HepG2 (cell line): Measurements from ENCODE around the gene VEGFA. TPM values are rescaled to one million over a fixed set of nuclear protein-coding genes. Genes with fewer than 3 reads are reported as not detected.
A peak's percentile ranks its signal among the peaks of the same experiment; 100 is the strongest.

ENCODE experiments used
- ATAC-seq: fragments of 200-7000 bp; cut with Tn5 transposase; 3 replicates; pipeline ENCODE4 v1.9.1; 2020; ENCODE audit warnings: mild to moderate bottlenecking, moderate library complexity
- BruUV-seq: library from RNA; stranded (reverse); fragments of 400-500 nt; replicated peaks from 2 replicates; lab custom pipeline; 2021; lab: Mats Ljungman, UMichigan
- CTCF ChIA-PET: fragments of 300-600 bp; formaldehyde crosslinking; extraction: SDS; loops from one replicate; lab custom pipeline; 2021; ENCODE audit warnings: low total read pairs, inconsistent platforms, low intra/inter-chr PET ratio; lab: Yijun Ruan, JAX
- POLR2A ChIA-PET: fragments of 350-600 bp; sonication (Branson Sonifier 250); formaldehyde crosslinking; loops from one replicate; lab custom pipeline; 2020; ENCODE audit warnings: antibody characterized with exemption, inconsistent platforms; lab: Yijun Ruan, JAX
- DNase-seq: peaks from one replicate; pipeline ENCODE4 v3.0.0-alpha.2; 2015; ENCODE audit warnings: low spot score
- FAIRE-seq: peaks from 3 replicates; lab custom pipeline; 2011; peaks lifted over from hg19 to GRCh38; lab: Jason Lieb, UNC
- H2AFZ ChIP-seq: one replicate; pipeline ENCODE4 v1.6.1; 2011; ENCODE audit warnings: low read length, inconsistent platforms
- H3K27ac ChIP-seq: fragments of 300-600 bp; 3 replicates; pipeline ENCODE4 v1.8.0; 2011; ENCODE audit warnings: mixed run types, mild to moderate bottlenecking, mixed read lengths, low read length, inconsistent platforms; ENCODE audit not compliant: insufficient read depth; ENCODE audit errors: extremely low read length
- H3K27me3 ChIP-seq, 2 experiments: fragments of 200-600 bp in 1 of 2; 2 replicates in 1 of 2; 3 replicates in 1 of 2; pipeline versions ENCODE4 v1.6.0 to v1.8.0; 2011; ENCODE audit warnings: low read length in 2 of 2, mild to moderate bottlenecking in 2 of 2, moderate library complexity in 2 of 2, inconsistent platforms in 1 of 2; ENCODE audit not compliant: insufficient read depth in 2 of 2, control insufficient read depth in 1 of 2
- H3K36me3 ChIP-seq, 2 experiments: fragments of 200-600 bp in 1 of 2; replicated peaks in 1 of 2; 2 replicates in 1 of 2; 3 replicates in 1 of 2; pipeline versions ENCODE4 v1.5.1 to v1.8.0; 2011; ENCODE audit warnings: low read length in 2 of 2, inconsistent platforms in 1 of 2; ENCODE audit not compliant: insufficient read depth in 2 of 2, control insufficient read depth in 1 of 2
- H3K4me1 ChIP-seq: 2 replicates; pipeline ENCODE4 v1.5.1; 2012; ENCODE audit warnings: low read length, inconsistent platforms; ENCODE audit not compliant: insufficient read depth
- H3K4me2 ChIP-seq: 2 replicates; pipeline ENCODE4 v1.6.0; 2011; ENCODE audit warnings: low read depth, low read length, inconsistent platforms
- H3K4me3 ChIP-seq, 3 experiments: fragments of 200-600 bp in 1 of 3; sonication (generic), shearing (Covaris generic) in 1 of 3; replicated peaks in 1 of 3; 2 replicates each; pipeline ENCODE4 v1.5.1; 2011 to 2016; ENCODE audit warnings: low read length in 3 of 3, inconsistent platforms in 2 of 3, low read depth in 2 of 3, mild to moderate bottlenecking in 2 of 3, control low read depth in 1 of 3, mixed read lengths in 1 of 3; ENCODE audit not compliant: insufficient read depth in 1 of 3
- H3K79me2 ChIP-seq: one replicate; pipeline ENCODE4 v1.6.1; 2011; ENCODE audit warnings: low read length, inconsistent platforms; ENCODE audit not compliant: insufficient read depth
- H3K9ac ChIP-seq: 2 replicates; pipeline ENCODE4 v1.6.0; 2011; ENCODE audit warnings: mild to moderate bottlenecking, low read depth, low read length, inconsistent platforms; ENCODE audit not compliant: insufficient read depth
- H3K9me3 ChIP-seq: 2 replicates; pipeline ENCODE4 v1.5.1; 2012; ENCODE audit warnings: mild to moderate bottlenecking, low read length
- H4K20me1 ChIP-seq: 2 replicates; pipeline ENCODE4 v1.6.0; 2011; ENCODE audit warnings: inconsistent platforms, mild to moderate bottlenecking, low read length, moderate library complexity; ENCODE audit not compliant: insufficient read depth
- ASH2L ChIP-seq: fragments of 300-600, 200-600 bp; sonication (generic); IDR thresholded peaks from 2 replicates; pipeline ENCODE4 v1.7.0; 2017; ENCODE audit warnings: low read depth, mild to moderate bottlenecking, moderate library complexity, mixed read lengths, low read length; ENCODE audit not compliant: insufficient read length
- ATF6 ChIP-seq: sonication (generic); formaldehyde crosslinking; conservative IDR thresholded peaks from 2 replicates; pipeline ENCODE4 v1.4.0; 2020; ENCODE audit warnings: missing genetic modification reagents
- ELF1 ChIP-seq: sonication (generic); formaldehyde crosslinking; IDR thresholded peaks from 2 replicates; pipeline ENCODE4 v1.4.0; 2020; ENCODE audit warnings: missing genetic modification reagents
- ERF ChIP-seq: IDR thresholded peaks from 2 replicates; pipeline ENCODE4 v1.6.1; 2018; ENCODE audit warnings: missing biosample characterization, missing genetic modification reagents
- HDAC1 ChIP-seq: sonication (generic); formaldehyde crosslinking; IDR thresholded peaks from 2 replicates; pipeline ENCODE4 v1.5.1; 2020; ENCODE audit warnings: mild to moderate bottlenecking, missing genetic modification reagents
- MIER3 ChIP-seq: IDR thresholded peaks from 2 replicates; pipeline ENCODE4 v1.6.1; 2016; ENCODE audit warnings: missing compliant biosample characterization, borderline replicate concordance
- MLX ChIP-seq: IDR thresholded peaks from 2 replicates; pipeline ENCODE4 v1.6.1; 2016
- PBX3 ChIP-seq: sonication (generic); formaldehyde crosslinking; IDR thresholded peaks from 2 replicates; pipeline ENCODE4 v1.8.1; 2023; ENCODE audit warnings: missing genetic modification reagents, inconsistent platforms, borderline replicate concordance
- ZNF510 ChIP-seq: sonication (generic); formaldehyde crosslinking; IDR thresholded peaks from 2 replicates; pipeline ENCODE4 v1.4.0; 2020; ENCODE audit warnings: low read depth, mild to moderate bottlenecking, missing genetic modification reagents
- ZNF670 ChIP-seq: sonication (generic); formaldehyde crosslinking; IDR thresholded peaks from 2 replicates; pipeline ENCODE4 v1.8.0; 2022; ENCODE audit warnings: mild to moderate bottlenecking, missing genetic modification reagents, borderline replicate concordance
- ZNF713 ChIP-seq: sonication (generic); formaldehyde crosslinking; IDR thresholded peaks from 2 replicates; pipeline ENCODE4 v1.4.0; 2020; ENCODE audit warnings: mild to moderate bottlenecking, missing genetic modification reagents
- ZNF800 ChIP-seq: sonication (generic); formaldehyde crosslinking; IDR thresholded peaks from 2 replicates; pipeline ENCODE4 v1.4.0; 2020; ENCODE audit warnings: missing genetic modification reagents
- WGBS: methylation state at CpG from one replicate; pipeline ENCODE4 v1.1.6; 2017; ENCODE audit warnings: low lambda C conversion rate; 5-methylcytosine and 5-hydroxymethylcytosine counted together
- in situ Hi-C: cut with HindIII; loops from 2 replicates; pipeline ENCODE4 v1.10.0; 2017; ENCODE audit warnings: low pct_unique_long_range_greater_than_20kb; ENCODE audit not compliant: extremely low pct_ligation_motif_present
- intact Hi-C: fragments of 100-400 bp; cut with micrococcal nuclease; formaldehyde crosslinking; loops from one replicate; pipeline ENCODE4 v1.10.0; 2022; ENCODE audit not compliant: unreplicated experiment
- polyA plus RNA-seq, 8 experiments: library from polyadenylated mRNA; depleted of rRNA in 3 of 8; stranded (reverse) in 7 of 8; unstranded in 1 of 8; fragments of >200 nt; fragmentation: Illumina TruSeq in 4 of 8; extraction: Trizol in 4 of 8; gene quantifications; 2 replicates each; pipeline versions ENCODE4 v1.2.1 to v1.2.3, GENCODE V29; 2011 to 2016; ENCODE audit warnings: low read depth in 4 of 8, missing spikeins in 1 of 8, mixed read lengths in 1 of 8; ENCODE audit not compliant: insufficient read depth in 1 of 8
- total RNA-seq, 5 experiments: library from RNA; depleted of rRNA; stranded (reverse); fragments of >200 nt; fragmentation: Illumina TruSeq; extraction: Trizol; gene quantifications; 2 replicates each; pipeline ENCODE4 v1.2.3, GENCODE V29; 2016; ENCODE audit warnings: low read depth in 1 of 5

The VEGFA gene
- total and polyA plus RNA-seq, 2 of the 13 experiments (the other 11 are each of a cell fraction or from before 2014, with no cell fraction given): 68.1 to 629 TPM

- BruUV-seq: no TSS peak
- CTCF ChIA-PET: no interaction called here
- Histone ChIP-seq H3K79me2 (no peaks in the 10 kb centered on the region), H3K27ac (no peak overlapping the region), H3K27me3 (peaks cover 2 to 42% of the 10 kb centered on the region in 2 experiments; a peak in 3 of 5 replicates), H3K9me3 (no peaks in the 10 kb centered on the region), H3K9ac (no peak overlapping the region), H3K4me2 (no peak overlapping the region), H3K36me3 (no peaks in the 10 kb centered on the region), H3K4me3 (no peak overlapping the region), H2AFZ (no peak overlapping the region), H4K20me1 (no peaks in the 10 kb centered on the region), H3K4me1 (peaks cover 60% of the 10 kb centered on the region)
- in situ Hi-C loops: no loop called here
- DNase-seq: no peak
- intact Hi-C loops: no loop called here
- no peak for ATAC-seq
- WGBS: 22% methylated on average over 4 of the region's 4 CpGs
- POLR2A ChIA-PET: no interaction called here
- no peak for FAIRE-seq
- TF ChIP-seq MLX (CRISPR knock-in tag): no peak
These were observed 56.7 kb downstream of the VEGFA start for GRCh38 chr6:43826730-43827129.

- peak overlapping the region; percentile 63 for H3K4me2 ChIP-seq
- H3K27ac ChIP-seq: no peak overlapping the region
- H3K4me1 ChIP-seq: peaks cover 65% of the 10 kb centered on the region
- no peak overlapping the region for H2AFZ ChIP-seq
- intact Hi-C loops: no loop called here
- no peak overlapping the region for H3K9ac ChIP-seq
- peak overlapping the region in 1 of 3 experiments; percentile 36; a peak in 1 of 6 replicates for H3K4me3 ChIP-seq
- no peaks in the 10 kb centered on the region for H3K36me3 ChIP-seq
- POLR2A ChIA-PET: interaction anchor here (0.6 to 2.7 kb wide), 4 partner anchors 21 to 155 kb away, joined by 3 to 9 read pairs (median 6); partner anchors contain the start of gene VEGFA
- peaks cover 2 to 53% of the 10 kb centered on the region in 2 experiments; a peak in 3 of 5 replicates for H3K27me3 ChIP-seq
- H3K79me2 ChIP-seq: no peaks in the 10 kb centered on the region
- FAIRE-seq (peak; percentile 48), ATAC-seq (peak; percentile 59), DNase-seq (no peak)
- WGBS: 2% methylated on average over 10 of the region's 10 CpGs
- no TSS peak for BruUV-seq
- CTCF ChIA-PET: no interaction called here
- no peaks in the 10 kb centered on the region for H3K9me3 ChIP-seq
- in situ Hi-C loops: no loop called here
- H4K20me1 ChIP-seq: no peaks in the 10 kb centered on the region
- TF ChIP-seq ERF (CRISPR knock-in tag) (peak; percentile 51; the same call in 1 of the 2 replicates), MIER3 (CRISPR knock-in tag) (no peak), PBX3 (CRISPR knock-in tag) (no peak), ZNF800 (CRISPR knock-in tag) (peak; percentile 44; the same call in 1 of the 2 replicates), ZNF510 (CRISPR knock-in tag) (no peak), HDAC1 (CRISPR knock-in tag) (peak; percentile 77), ZNF713 (CRISPR knock-in tag) (no peak), ZNF670 (no peak), ELF1 (no peak), ASH2L (no peak), ATF6 (CRISPR knock-in tag) (no peak)
These were observed 57.9 kb downstream of the VEGFA start for GRCh38 chr6:43827898-43828297.
